Measurements from ENCODE around the gene BANK1. TPM values are rescaled to one million over a fixed set of nuclear protein-coding genes. Genes with fewer than 3 reads are reported as not detected.

The BANK1 gene
- total RNA-seq, 1 donor from 2014 or later, result 336 TPM

DNA sequence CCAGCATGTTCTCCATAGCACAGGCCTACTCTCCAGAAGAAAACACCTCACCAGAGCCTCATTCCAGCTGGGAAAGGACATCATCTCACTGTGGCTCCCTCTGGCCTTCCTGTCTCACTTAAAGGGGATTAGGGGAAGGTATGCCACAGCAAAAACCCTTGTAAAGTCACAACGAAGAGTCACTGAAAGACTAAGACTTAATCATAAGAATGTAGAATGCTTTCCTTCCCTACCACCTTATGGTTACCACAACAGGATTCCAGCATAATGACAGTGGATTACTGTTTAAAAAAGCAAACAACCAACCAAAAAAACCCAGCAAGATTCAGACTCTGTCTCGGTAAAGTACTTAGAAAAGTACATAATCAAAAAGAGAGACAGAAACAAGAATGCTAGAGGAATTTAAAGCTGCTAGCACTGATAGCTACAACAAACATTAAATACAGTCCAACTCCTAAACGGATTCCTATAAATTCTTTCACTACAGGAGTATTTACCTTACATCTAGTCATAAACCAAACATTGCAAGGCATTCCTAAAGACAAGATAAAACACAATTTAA, 75.1 kb downstream of the BANK1 start:
- H3K4me3 Mint-ChIP-seq, result no peak overlapping the region
- H3K36me3 Mint-ChIP-seq (ENCODE audit: low read depth), result peaks cover 77% of the 10 kb centered on the region
- TF ChIP-seq, protein P1, sequence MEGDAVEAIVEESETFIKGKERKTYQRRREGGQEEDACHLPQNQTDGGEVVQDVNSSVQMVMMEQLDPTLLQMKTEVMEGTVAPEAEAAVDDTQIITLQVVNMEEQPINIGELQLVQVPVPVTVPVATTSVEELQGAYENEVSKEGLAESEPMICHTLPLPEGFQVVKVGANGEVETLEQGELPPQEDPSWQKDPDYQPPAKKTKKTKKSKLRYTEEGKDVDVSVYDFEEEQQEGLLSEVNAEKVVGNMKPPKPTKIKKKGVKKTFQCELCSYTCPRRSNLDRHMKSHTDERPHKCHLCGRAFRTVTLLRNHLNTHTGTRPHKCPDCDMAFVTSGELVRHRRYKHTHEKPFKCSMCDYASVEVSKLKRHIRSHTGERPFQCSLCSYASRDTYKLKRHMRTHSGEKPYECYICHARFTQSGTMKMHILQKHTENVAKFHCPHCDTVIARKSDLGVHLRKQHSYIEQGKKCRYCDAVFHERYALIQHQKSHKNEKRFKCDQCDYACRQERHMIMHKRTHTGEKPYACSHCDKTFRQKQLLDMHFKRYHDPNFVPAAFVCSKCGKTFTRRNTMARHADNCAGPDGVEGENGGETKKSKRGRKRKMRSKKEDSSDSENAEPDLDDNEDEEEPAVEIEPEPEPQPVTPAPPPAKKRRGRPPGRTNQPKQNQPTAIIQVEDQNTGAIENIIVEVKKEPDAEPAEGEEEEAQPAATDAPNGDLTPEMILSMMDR (IDR thresholded peaks at IDR 0.05), result no peak
- H3K27me3 Mint-ChIP-seq, result no peaks in the 10 kb centered on the region
- peaks cover 14% of the 10 kb centered on the region for H3K9me3 Mint-ChIP-seq
- intact Hi-C loops (cut with micrococcal nuclease), result no loop called here
- peak overlapping the region; percentile 66 for H3K27ac Mint-ChIP-seq
- DNase-seq, result no peak
- POLR2A ChIA-PET, result interaction anchor here (1.4 kb wide), 1 partner anchor 59 kb away, joined by 4 read pairs; no protein-coding TSS in a partner anchor
- CTCF ChIA-PET, result no interaction called here
- peaks cover 68% of the 10 kb centered on the region for H3K4me1 Mint-ChIP-seq
- no peak for ATAC-seq (ENCODE audit: low read depth)

DNA sequence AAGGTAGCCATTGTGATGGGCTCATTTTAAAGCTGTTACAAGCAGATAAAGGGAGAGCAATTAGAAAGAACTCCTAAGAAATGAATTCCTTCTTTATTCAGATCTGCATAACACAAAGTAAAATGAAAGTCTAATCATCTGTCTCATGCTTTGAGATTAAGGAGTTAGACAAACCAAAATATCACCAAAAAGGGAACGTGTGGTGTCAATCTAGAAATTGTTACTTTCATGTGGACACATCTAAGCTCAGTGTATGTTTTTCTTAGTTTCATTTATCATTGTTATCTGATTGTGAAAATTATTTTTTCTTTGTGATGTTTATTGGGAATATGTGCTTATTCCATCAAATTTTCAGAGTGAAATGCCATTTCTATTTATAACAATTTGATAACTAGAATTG, 80.3 kb downstream of the BANK1 start:
- CTCF ChIA-PET, result no interaction called here
- no peaks in the 10 kb centered on the region for H3K27me3 Mint-ChIP-seq
- TF ChIP-seq, protein P1 (IDR thresholded peaks at IDR 0.05), result no peak
- no peak for DNase-seq
- POLR2A ChIA-PET, result interaction anchor here (0.7 to 1.8 kb wide), 6 partner anchors 11 to 64 kb away, joined by 3 to 7 read pairs (median 3); no protein-coding TSS in a partner anchor
- peak overlapping the region; percentile 63 for H3K4me3 Mint-ChIP-seq
- intact Hi-C loops (cut with micrococcal nuclease), result loop anchor here (5.0 kb wide), 1 partner anchor 524 kb away; the partner anchor contains the start of gene PPP3CA
- H3K9me3 Mint-ChIP-seq, result peaks cover 8% of the 10 kb centered on the region
- H3K4me1 Mint-ChIP-seq, result peaks cover 66% of the 10 kb centered on the region
- no peak for ATAC-seq (ENCODE audit: low read depth)
- peak overlapping the region; percentile 90 for H3K27ac Mint-ChIP-seq
- peaks cover 78% of the 10 kb centered on the region for H3K36me3 Mint-ChIP-seq (ENCODE audit: low read depth)

DNA sequence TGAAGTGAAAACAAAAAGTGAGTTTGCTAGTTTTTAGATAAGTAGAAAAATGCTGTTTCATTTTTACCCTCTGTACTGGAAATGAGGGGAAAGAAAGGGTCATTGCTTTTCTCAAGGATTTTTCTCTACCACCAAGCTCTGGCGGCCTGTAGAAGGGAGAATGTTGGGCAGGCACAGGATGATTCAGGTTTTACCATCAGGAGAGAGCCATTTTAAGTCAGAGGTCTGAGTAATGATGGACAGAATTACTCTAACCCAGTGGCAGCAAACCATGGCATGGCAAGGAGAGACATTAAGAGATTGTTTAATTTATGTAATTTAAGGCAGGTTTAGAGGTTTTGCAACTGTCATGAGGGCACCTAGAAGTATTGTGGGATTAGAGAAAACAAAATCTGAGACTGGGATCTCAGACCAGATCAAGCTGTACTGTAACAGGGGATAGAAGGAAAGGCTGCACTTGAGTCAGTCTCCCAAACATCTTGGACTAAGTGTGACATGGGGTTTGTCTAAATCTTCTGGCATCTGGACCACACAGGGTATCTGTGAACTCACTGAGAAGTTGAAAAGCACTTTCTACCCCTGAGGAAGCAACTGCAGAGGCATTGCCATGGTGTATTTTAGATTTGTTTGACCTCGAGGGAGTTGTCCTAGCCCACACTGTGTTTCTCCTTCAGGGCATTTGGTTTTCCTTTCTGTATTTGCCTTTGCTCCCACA, 81.6 kb downstream of the BANK1 start:
- intact Hi-C loops (cut with micrococcal nuclease), result loop anchor here (1.0 to 5.0 kb wide), 3 partner anchors 9 to 525 kb away; partner anchors contain the start of gene PPP3CA

DNA sequence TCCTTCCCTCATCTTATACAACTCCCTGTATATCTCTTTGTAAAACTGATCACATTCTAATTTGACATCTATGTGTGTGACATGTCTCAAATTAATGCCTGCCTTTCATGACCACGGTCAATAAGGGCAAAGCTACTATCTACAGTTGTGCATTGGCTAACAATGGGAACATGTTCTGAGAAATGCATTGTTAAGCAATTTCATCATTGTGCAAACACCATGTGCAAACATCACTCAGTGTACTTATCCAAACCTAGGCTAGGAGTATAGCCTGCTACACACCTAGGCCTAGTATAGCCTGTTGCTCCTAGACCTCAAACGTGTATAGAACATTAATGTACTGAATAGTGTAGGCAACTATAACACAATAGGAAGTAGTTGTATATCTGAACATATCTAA, 95.0 kb downstream of the BANK1 start:
- H3K9me3 Mint-ChIP-seq, result peaks cover 21% of the 10 kb centered on the region
- CTCF ChIA-PET, result no interaction called here
- ATAC-seq (ENCODE audit: low read depth) (no peak), DNase-seq (no peak)
- TF ChIP-seq, protein P1 (IDR thresholded peaks at IDR 0.05), result no peak
- peak overlapping the region; percentile 46 for H3K27ac Mint-ChIP-seq
- intact Hi-C loops (cut with micrococcal nuclease), result no loop called here
- peaks cover 29% of the 10 kb centered on the region for H3K4me1 Mint-ChIP-seq
- no peaks in the 10 kb centered on the region for H3K27me3 Mint-ChIP-seq
- POLR2A ChIA-PET, result no interaction called here
- peaks cover 86% of the 10 kb centered on the region for H3K36me3 Mint-ChIP-seq (ENCODE audit: low read depth)
- no peak overlapping the region for H3K4me3 Mint-ChIP-seq

More for the DNA sequence above, 81.6 kb downstream of the BANK1 start:
- CTCF ChIA-PET, result no interaction called here
- Mint-ChIP-seq H3K36me3 (ENCODE audit: low read depth) (peaks cover 84% of the 10 kb centered on the region), H3K27ac (peak overlapping the region; percentile 90), H3K27me3 (no peaks in the 10 kb centered on the region), H3K4me1 (peaks cover 79% of the 10 kb centered on the region), H3K9me3 (peaks cover 12% of the 10 kb centered on the region), H3K4me3 (peak overlapping the region; percentile 25)
- TF ChIP-seq, protein P1 (IDR thresholded peaks at IDR 0.05), result no peak
- POLR2A ChIA-PET, result no interaction called here
- ATAC-seq (ENCODE audit: low read depth) (peak; percentile 52), DNase-seq (no peak)

DNA sequence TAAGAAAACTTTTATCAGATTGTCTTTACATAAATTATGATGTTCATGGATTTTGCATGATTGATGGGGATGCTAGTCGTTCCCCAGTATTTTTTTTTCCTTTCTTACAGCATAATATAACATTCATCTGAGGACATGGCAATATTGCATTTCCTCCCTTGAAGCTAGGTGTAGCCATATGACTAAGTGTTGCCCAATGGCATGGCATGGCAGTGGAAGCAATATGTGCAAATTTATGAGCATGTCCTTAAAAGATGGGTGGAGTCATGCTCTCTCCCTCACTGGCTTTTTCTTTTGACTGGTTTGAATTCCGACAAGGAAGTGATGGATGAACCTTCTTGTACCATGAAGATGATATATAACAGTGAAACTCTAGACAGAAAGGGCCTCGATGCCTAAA, 96.3 kb downstream of the BANK1 start:
- CTCF ChIA-PET, result no interaction called here
- TF ChIP-seq, protein P1 (IDR thresholded peaks at IDR 0.05), result no peak
- no peak for ATAC-seq (ENCODE audit: low read depth)
- POLR2A ChIA-PET, result no interaction called here
- no peak for DNase-seq
- Mint-ChIP-seq H3K4me3 (no peak overlapping the region), H3K36me3 (ENCODE audit: low read depth) (peaks cover 86% of the 10 kb centered on the region), H3K27ac (no peak overlapping the region), H3K9me3 (peaks cover 21% of the 10 kb centered on the region), H3K4me1 (peaks cover 26% of the 10 kb centered on the region), H3K27me3 (no peaks in the 10 kb centered on the region)
- intact Hi-C loops (cut with micrococcal nuclease), result loop anchor here (2.0 kb wide), 1 partner anchor 14 kb away; no protein-coding TSS in a partner anchor

Data from activated B cell treated with CpG ODN at 0.5 μM for 24 hours (primary cell).